SK-N-MC (cell line): ENCODE measurements around the gene MAP4K2.

ENCODE experiments used
- EZH2 ChIP-seq: fragments of 200-600 bp; sonication (generic); IDR thresholded peaks from one replicate; pipeline ENCODE4 v1.6.1; 2017; ENCODE audit warnings: antibody characterized with exemption
- FOXP2 ChIP-seq: optimal IDR thresholded peaks from 2 replicates; pipeline ENCODE3; 2011; ENCODE audit warnings: mild to moderate bottlenecking, moderate library complexity; ENCODE audit not compliant: insufficient read depth; ENCODE audit errors: extremely low read length, control extremely low read depth
- POLR2AphosphoS5 ChIP-seq: IDR thresholded peaks from 2 replicates; pipeline ENCODE4 v1.6.1; 2012; ENCODE audit warnings: mild to moderate bottlenecking, low read depth, low read length, borderline replicate concordance

DNA sequence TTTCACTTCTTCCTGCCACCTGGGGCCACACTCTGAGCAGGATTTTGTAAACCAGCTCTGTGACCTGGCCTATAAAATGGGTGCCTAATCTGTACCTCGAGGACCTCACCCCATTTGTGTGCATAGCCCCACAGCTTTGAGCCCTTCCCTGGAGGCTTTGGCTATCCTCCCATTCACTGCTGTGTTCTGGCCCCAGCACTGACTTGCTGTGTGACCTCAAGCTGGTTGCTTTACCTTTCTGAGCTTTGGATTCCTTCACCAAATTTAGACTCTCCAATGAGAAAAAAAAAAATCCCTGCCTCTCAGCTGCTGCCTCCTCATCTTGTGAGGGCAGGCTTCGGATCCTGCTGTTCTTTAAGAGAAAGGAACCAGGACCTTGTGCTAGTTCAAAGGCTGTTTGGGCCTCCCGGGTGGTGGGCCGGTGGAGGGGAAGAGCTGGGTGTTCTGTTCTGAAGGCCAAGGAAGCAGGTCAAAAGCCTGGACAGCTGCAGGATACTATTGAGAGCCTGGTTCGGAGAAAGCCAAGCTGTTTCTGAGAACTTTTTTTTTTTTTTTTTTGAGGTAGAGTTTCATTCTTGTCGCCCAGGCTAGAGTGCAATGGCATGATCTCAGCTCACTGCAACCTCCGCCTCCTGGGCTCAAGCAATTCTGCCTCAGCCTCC lies 42.1 kb downstream of the MAP4K2 start:
- TF ChIP-seq EZH2: no peak
- no peak; the same call in 1 of the 2 replicates for TF ChIP-seq POLR2AphosphoS5
- no peak for TF ChIP-seq FOXP2
